Stimulated activated CD8-positive, alpha-beta memory T cell treated with anti-CD3 and anti-CD28 coated beads, Interleukin-7, amount 100 ng/mL, for 1 hour (primary cell): ENCODE data around the gene LRRC49.
"Not testable (repeated sequence)": the region's sequence is repeated elsewhere in the genome, so short reads cannot be mapped to it uniquely, and the experiment has no call there.

ENCODE experiments used
- DNase-seq, 2 donors: peaks; one replicate each; pipeline ENCODE4 v3.0.0-alpha.2; 2020; ENCODE audit warnings: low read depth in 2 of 2

LRRC49 gene, protein sequence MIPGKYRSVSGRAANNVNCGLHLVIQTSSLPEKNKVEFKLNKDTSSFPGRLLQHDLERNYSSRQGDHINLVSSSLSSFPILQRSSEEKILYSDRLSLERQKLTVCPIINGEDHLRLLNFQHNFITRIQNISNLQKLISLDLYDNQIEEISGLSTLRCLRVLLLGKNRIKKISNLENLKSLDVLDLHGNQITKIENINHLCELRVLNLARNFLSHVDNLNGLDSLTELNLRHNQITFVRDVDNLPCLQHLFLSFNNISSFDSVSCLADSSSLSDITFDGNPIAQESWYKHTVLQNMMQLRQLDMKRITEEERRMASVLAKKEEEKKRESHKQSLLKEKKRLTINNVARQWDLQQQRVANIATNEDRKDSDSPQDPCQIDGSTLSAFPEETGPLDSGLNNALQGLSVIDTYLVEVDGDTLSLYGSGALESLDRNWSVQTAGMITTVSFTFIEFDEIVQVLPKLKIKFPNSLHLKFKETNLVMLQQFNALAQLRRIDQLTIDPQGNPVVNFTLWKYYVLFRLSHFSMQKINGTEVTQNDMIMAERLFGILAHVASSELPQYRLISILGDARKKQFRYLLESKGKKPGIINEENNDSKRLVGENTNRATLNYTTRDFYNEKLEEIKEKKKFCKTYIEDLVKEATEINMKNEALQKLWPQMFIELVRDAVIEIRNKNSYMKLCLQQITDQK

GRCh38 chr15:70892002-70892911, at the start of gene LRRC49, which contains the start of gene THAP10:
LRRC49 (plus strand) TSS chr15:70892826; CDS start chr15:70892895, 69 bp downstream.
THAP10 (minus strand) TSS chr15:70892433; CDS start chr15:70892272, 161 bp downstream.
- DNase-seq = no peak

DNA sequence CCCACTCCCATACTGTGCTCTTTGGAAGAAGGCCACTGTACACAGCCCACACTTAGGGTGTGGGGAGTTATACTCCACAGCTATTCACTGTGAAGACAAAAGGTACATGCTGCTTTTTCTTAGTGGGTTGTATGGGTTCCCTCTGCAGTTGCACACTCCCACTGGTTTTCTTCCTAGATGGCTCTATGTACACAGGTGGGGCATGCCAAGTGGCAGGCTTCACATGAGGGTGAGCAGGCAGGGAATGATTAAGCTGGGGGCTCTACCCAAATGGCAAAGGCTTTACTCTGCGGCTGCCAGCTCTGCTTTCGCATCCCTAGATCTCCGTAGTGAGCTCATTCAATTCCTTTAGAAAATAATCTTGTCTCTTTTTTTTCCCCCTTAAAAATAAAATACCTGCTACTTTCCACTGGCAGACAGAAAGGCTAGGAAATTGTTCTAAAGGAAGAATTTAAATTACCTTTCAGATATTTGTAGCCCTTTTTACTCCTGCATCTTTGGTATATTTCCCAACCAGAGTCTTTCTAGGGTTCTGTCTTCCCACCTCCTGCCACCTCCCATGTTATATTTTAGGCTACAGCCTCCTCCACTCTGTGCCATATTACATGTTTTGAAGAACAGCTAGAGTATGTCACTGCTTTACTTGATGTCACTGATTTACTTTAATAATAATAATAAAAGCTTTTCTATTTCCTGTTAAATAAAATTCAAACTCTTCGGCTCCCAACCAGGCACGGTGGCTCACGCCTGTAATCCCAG, 46.8 kb upstream of the LRRC49 start:
- DNase-seq = no peak

DNA sequence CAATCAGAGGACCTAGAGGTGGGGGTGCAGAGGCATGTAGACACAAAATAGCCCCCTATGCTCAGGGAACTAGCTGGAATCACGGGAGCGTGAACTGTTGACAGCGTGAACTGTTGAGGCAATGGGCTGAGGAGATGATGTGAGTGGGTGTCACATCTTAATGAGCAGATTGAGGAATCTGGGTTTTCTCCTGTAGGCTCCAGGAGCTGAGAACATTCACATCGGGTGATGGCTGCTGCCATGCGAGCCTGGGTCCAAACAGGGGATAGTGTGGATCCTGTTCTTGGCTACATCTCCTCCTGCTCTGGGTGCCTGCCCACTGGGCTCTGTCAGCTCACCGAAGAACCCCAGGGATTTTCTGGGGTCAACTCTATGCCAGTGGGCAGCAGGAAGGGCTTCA, 40.7 kb upstream of the LRRC49 start:
- no peak for DNase-seq

GRCh38 chr15:70852501-70853317, 39.9 kb upstream of the LRRC49 start:
- DNase-seq = no peak

GRCh38 chr15:70853318-70853972, 39.2 kb upstream of the LRRC49 start:
- DNase-seq = no peak

DNA sequence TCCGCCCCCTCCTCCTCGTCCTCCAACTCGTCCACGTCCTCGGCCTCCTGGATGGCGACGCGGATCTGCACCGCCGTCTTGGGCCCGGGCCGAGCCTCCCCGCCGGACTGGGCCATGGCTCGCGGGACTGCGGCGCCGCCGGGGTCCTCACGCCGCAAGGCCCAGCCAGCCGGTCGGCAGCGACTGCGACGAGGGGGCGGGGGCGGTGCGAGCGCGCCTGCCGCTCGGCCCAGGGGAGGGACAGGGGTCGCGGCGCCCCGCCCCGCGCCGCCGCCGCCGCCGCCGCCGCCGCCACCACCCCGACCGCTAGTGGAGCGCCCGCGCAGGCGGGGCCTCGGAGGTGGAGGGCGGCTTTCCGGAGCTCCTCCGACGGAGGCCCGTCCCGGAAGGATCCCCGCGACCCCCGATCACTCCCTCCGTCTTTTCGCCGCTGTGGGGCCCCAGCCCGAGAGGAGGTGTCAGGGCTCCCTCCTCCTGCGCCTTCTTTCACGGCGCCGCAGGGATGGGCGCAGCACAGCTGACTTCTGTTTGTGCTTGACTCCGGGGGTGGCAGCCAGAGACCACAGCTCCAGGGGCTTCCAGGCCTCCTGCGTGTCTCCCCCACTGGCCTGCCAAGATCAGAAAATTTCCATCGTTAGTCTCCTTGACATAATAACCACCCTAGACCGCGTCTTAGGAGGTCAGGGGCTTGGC, 38.5 kb upstream of the LRRC49 start, which contains the start of gene LARP6:
LARP6 (minus strand) TSS at position 185 of the 693 bp plus-strand sequence; CDS start at position 116, 69 bp downstream.
- no peak for DNase-seq

GRCh38 chr15:70854666-70854976, 38.0 kb upstream of the LRRC49 start:
- no peak for DNase-seq

DNA sequence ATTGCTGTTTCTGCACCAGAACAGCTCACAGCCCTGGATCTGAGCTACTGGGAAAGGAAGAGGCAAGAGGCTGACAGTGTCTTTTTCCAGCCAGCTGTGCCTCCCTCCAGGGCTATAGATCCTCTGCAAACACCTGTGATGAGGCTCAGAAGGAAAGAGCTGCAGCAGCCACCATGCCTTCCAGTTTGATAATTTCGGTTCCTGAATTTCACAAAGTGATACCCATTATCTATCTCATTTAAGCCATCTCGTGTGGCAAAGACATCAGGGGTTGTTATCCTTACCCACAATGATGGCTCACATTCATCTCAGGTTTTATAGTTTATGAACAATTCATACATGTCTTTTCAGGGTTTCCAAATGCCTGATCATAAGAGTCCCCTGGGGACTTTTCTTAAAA, 36.9 kb upstream of the LRRC49 start:
- no peak for DNase-seq

- DNase-seq = no peak
Measured at GRCh38 chr15:70856177-70856883, 36.3 kb upstream of the LRRC49 start.

GRCh38 chr15:70856884-70857561, 35.6 kb upstream of the LRRC49 start:
- DNase-seq = no peak

GRCh38 chr15:70857562-70858285, 34.9 kb upstream of the LRRC49 start:
- no peak for DNase-seq

DNA sequence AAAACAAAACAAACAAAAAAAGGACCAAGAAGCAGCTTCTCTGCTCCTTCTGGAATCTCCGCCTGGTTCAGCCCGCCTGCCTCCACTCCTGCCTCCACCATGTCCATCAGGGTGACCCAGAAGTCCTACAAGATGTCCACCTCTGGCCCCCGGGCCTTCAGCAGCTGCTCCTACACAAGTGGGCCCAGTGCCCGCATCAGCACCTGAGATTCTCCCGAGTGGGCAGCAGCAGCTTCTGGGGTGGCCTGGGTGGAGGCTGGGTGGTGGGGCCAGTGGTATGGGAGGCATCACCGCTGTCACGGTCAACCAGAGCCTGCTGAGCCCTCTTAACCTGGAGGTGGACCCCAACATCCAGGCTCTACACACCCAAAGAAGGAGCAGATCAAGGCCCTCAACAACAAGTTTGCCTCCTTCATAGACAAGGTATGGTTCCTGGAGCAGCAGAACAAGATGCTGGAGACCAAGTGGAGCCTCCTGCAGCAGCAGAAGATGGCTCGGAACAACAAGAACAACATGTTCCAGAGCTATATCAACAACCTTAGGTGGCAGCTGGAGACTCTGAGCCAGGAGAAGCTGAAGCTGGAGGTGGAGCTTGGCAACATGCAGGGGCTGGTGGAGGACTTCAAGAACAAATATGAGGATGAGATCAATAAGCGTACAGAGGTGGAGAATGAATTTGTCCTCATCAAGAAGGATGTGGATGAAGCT, 33.9 kb upstream of the LRRC49 start:
- not testable (repeated sequence) for DNase-seq

- no peak for DNase-seq
Measured at GRCh38 chr15:70859322-70859908, 33.2 kb upstream of the LRRC49 start.

- DNase-seq = no peak
Measured at GRCh38 chr15:70859998-70860397, 32.6 kb upstream of the LRRC49 start.

- DNase-seq = no peak
Measured at GRCh38 chr15:70863450-70864218, 29.0 kb upstream of the LRRC49 start.
